NB4 (cell line): ENCODE results near the gene PSMD10.

Experiments used
- DNase-seq: peaks from one replicate; pipeline ENCODE4 v3.0.0; 2010; ENCODE audit warnings: low read depth
- H3K4me3 ChIP-seq: one replicate; pipeline ENCODE4 v1.5.1; 2011; ENCODE audit warnings: mild to moderate bottlenecking, low read depth, low read length, moderate library complexity
- CTCF ChIP-seq: IDR thresholded peaks from one replicate; pipeline ENCODE4 v1.5.1; 2012; ENCODE audit warnings: low read depth, low read length
- MYC ChIP-seq: IDR thresholded peaks from 2 replicates; pipeline ENCODE4 v1.6.1; 2011; ENCODE audit warnings: low read depth, low read length
- POLR2A ChIP-seq: IDR thresholded peaks from 2 replicates; pipeline ENCODE4 v1.6.1; 2011; ENCODE audit warnings: mild to moderate bottlenecking; ENCODE audit not compliant: insufficient read length; ENCODE audit errors: extremely low read depth
- TF ChIP-seq, protein P1 (sequence below): IDR thresholded peaks from 2 replicates; pipeline ENCODE4 v1.6.1; 2011; ENCODE audit warnings: low read depth, low read length

PSMD10 gene

GRCh38 chrX:108131471-108131870, 40.1 kb upstream of the PSMD10 start:
- no peak overlapping the region for H3K4me3 ChIP-seq
- DNase-seq: no peak
- TF ChIP-seq POLR2A (no peak), CTCF (no peak), MYC (no peak)
- TF ChIP-seq, protein P1, sequence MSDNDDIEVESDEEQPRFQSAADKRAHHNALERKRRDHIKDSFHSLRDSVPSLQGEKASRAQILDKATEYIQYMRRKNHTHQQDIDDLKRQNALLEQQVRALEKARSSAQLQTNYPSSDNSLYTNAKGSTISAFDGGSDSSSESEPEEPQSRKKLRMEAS: no peak

GRCh38 chrX:108130889-108131288, 39.5 kb upstream of the PSMD10 start:
- H3K4me3 ChIP-seq: no peak overlapping the region
- no peak for TF ChIP-seq POLR2A
- TF ChIP-seq, protein P1: no peak
- no peak for TF ChIP-seq MYC
- no peak for TF ChIP-seq CTCF
- no peak for DNase-seq

DNA sequence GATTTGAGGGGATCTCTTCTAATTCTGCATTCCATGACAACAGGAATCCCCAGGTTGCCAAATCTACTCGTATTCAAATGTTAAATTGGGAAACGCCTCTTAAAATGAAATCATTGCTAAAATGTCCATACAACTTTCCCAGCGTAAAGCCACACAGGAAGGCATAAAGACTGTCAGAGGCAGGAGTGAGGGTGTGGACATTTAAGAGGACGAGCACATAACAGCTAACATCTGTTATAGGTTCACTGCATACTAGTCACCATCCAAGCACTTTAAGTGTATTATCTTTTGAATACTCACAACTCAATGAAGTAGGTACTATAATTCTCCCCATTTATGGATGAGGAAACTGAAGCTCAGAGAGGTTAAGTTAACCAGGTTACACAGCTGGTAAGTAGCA, 35.8 kb upstream of the PSMD10 start:
- no peak overlapping the region for H3K4me3 ChIP-seq
- no peak for TF ChIP-seq MYC
- TF ChIP-seq, protein P1: no peak
- no peak for TF ChIP-seq POLR2A
- no peak for TF ChIP-seq CTCF
- DNase-seq: no peak

DNA sequence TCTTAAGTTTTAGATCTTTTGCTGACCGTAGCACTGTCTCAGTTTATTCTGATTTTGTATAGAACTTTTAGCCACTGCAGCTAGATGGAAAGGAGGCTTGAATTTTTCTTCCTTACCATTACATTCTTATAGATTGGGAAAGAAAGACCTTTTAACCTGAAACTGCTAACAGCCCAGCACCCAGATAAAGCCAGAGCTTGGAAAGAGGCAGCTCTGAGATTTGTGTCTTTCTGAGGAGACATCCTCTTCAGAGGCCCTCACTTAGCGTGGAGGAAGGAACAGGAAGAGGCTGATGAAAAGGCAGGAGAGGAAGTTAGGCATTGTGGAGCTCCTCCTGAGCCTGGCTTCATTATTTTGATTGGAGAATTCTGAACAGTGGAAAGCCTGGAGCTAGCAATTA, 35.3 kb upstream of the PSMD10 start:
- H3K4me3 ChIP-seq: no peak overlapping the region
- TF ChIP-seq CTCF (no peak), POLR2A (no peak), MYC (no peak)
- TF ChIP-seq, protein P1: no peak
- DNase-seq: no peak

GRCh38 chrX:108123591-108124366, 32.4 kb upstream of the PSMD10 start:
- no peak overlapping the region for H3K4me3 ChIP-seq
- no peak for DNase-seq
- no peak for TF ChIP-seq POLR2A
- no peak for TF ChIP-seq MYC
- TF ChIP-seq CTCF: no peak
- TF ChIP-seq, protein P1: no peak
